Body of pancreas (tissue), 4 donors: ENCODE results near the gene LSM14B.

Source experiments
- POLR2A ChIP-seq, 3 donors: fragments of 450-650 bp; IDR thresholded peaks; one replicate each; pipeline ENCODE4 v1.6.1; 2016; ENCODE audit warnings: antibody characterized with exemption in 3 of 3, mild to moderate bottlenecking in 2 of 3
- TF ChIP-seq, protein P1 (sequence below), 7 experiments: fragments of 450-650 bp in 4 of 7; fragments of 200-600 bp in 3 of 7; sonication (generic) in 3 of 7; IDR thresholded peaks; one replicate each; pipeline ENCODE4 v1.5.1; 2016 to 2019; ENCODE audit warnings: antibody characterized with exemption in 7 of 7

DNA sequence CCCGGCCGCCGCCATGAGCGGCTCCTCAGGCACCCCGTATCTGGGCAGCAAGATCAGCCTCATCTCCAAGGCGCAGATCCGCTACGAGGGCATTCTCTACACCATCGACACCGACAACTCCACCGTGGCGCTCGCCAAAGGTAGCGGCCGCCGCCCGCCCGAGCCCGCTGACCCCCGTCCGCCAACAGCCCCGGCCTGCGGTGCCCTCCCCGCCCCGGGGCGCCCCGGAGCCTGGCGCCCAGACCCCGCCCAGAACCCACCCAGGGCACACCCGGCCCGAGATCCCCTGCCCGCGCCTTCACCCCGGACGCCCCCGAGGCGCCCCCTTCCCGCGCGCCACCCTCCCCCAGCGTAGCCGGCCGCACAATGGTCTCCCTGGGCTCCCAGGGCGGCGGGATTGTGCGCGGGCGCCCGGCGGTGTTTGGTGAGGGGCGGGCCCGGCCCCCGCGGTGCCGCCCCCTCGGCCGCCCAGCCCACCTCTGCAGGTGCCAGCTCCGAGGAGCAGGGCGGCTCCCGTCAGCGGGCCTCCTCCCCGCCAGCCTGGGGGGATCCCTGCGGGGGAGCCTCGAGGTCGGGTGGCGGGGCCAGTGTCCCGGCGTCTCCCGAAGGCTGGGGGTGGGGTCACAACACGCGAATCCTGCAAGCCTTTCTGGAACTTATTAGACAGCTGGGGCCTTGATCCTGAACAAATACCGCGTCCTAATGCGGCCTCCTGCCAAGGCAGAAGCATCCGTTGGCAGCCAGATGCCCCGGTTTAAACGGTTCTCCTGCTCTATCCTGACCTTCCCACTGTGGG is 577 bp downstream of the LSM14B start:
- TF ChIP-seq, protein P1, sequence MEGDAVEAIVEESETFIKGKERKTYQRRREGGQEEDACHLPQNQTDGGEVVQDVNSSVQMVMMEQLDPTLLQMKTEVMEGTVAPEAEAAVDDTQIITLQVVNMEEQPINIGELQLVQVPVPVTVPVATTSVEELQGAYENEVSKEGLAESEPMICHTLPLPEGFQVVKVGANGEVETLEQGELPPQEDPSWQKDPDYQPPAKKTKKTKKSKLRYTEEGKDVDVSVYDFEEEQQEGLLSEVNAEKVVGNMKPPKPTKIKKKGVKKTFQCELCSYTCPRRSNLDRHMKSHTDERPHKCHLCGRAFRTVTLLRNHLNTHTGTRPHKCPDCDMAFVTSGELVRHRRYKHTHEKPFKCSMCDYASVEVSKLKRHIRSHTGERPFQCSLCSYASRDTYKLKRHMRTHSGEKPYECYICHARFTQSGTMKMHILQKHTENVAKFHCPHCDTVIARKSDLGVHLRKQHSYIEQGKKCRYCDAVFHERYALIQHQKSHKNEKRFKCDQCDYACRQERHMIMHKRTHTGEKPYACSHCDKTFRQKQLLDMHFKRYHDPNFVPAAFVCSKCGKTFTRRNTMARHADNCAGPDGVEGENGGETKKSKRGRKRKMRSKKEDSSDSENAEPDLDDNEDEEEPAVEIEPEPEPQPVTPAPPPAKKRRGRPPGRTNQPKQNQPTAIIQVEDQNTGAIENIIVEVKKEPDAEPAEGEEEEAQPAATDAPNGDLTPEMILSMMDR (IDR thresholded peaks at IDR 0.05) = no peak
- TF ChIP-seq POLR2A (IDR thresholded peaks at IDR 0.05) = no peak
